ENCODE data around the gene NCAPG2.

The NCAPG2 gene

GRCh38 chr7:158745057-158745715 is 40.6 kb upstream of the NCAPG2 start:
- no peak for TF ChIP-seq CTCF (conservative IDR thresholded peaks at IDR 0.05; ENCODE audit: low read depth, low read length)
- H3K36me3 ChIP-seq (ENCODE audit: insufficient read depth) = peaks cover 4% of the 10 kb centered on the region; the same call in 1 of the 2 replicates

GRCh38 chr7:158744070-158744469 is 39.5 kb upstream of the NCAPG2 start:
- no peak overlapping the region for H2AFZ ChIP-seq (ENCODE audit: low read depth)
- H3K9ac ChIP-seq = no peak overlapping the region
- no peak for TF ChIP-seq CTCF (conservative IDR thresholded peaks at IDR 0.05; ENCODE audit: low read depth, low read length)
- no peaks in the 10 kb centered on the region for H4K20me1 ChIP-seq (ENCODE audit: insufficient read depth)
- no peak overlapping the region for H3K4me3 ChIP-seq (IDR thresholded peaks at IDR 0.05; ENCODE audit: insufficient read depth, low read depth, low read length)
- no peaks in the 10 kb centered on the region for H3K79me2 ChIP-seq (ENCODE audit: insufficient read depth, low read depth)
- no peaks in the 10 kb centered on the region for H3K27me3 ChIP-seq (ENCODE audit: insufficient read depth, low read depth)
- no peak overlapping the region for H3K4me2 ChIP-seq
- H3K27ac ChIP-seq = no peak overlapping the region
- H3K36me3 ChIP-seq (ENCODE audit: insufficient read depth) = peaks cover 4% of the 10 kb centered on the region; the same call in 1 of the 2 replicates
- H3K4me1 ChIP-seq (ENCODE audit: low read depth, poor library complexity, severe bottlenecking) = no peaks in the 10 kb centered on the region

More at GRCh38 chr7:158745057-158745715, 40.6 kb upstream of the NCAPG2 start:
- Histone ChIP-seq H2AFZ (ENCODE audit: low read depth) (no peak overlapping the region), H3K79me2 (ENCODE audit: insufficient read depth, low read depth) (no peaks in the 10 kb centered on the region), H4K20me1 (ENCODE audit: insufficient read depth) (no peaks in the 10 kb centered on the region), H3K4me2 (no peak overlapping the region), H3K27me3 (ENCODE audit: insufficient read depth, low read depth) (no peaks in the 10 kb centered on the region), H3K27ac (no peak overlapping the region), H3K4me1 (ENCODE audit: low read depth, poor library complexity, severe bottlenecking) (no peaks in the 10 kb centered on the region), H3K9ac (no peak overlapping the region), H3K4me3 (IDR thresholded peaks at IDR 0.05; ENCODE audit: insufficient read depth, low read depth, low read length) (no peak overlapping the region)

GRCh38 chr7:158743219-158743618 is 38.6 kb upstream of the NCAPG2 start:
- Histone ChIP-seq H3K79me2 (ENCODE audit: insufficient read depth, low read depth) (no peaks in the 10 kb centered on the region), H3K4me3 (IDR thresholded peaks at IDR 0.05; ENCODE audit: insufficient read depth, low read depth, low read length) (no peak overlapping the region), H4K20me1 (ENCODE audit: insufficient read depth) (no peaks in the 10 kb centered on the region), H2AFZ (ENCODE audit: low read depth) (no peak overlapping the region), H3K27ac (no peak overlapping the region), H3K4me1 (ENCODE audit: low read depth, poor library complexity, severe bottlenecking) (no peaks in the 10 kb centered on the region), H3K36me3 (ENCODE audit: insufficient read depth) (peaks cover 4% of the 10 kb centered on the region; the same call in 1 of the 2 replicates), H3K9ac (no peak overlapping the region), H3K27me3 (ENCODE audit: insufficient read depth, low read depth) (no peaks in the 10 kb centered on the region), H3K4me2 (no peak overlapping the region)
- no peak for TF ChIP-seq CTCF (conservative IDR thresholded peaks at IDR 0.05; ENCODE audit: low read depth, low read length)

GRCh38 chr7:158742065-158742821 is 37.6 kb upstream of the NCAPG2 start:
- Histone ChIP-seq H3K4me1 (ENCODE audit: low read depth, poor library complexity, severe bottlenecking) (no peaks in the 10 kb centered on the region), H3K4me2 (no peak overlapping the region), H3K9ac (no peak overlapping the region), H3K79me2 (ENCODE audit: insufficient read depth, low read depth) (no peaks in the 10 kb centered on the region), H3K27me3 (ENCODE audit: insufficient read depth, low read depth) (no peaks in the 10 kb centered on the region), H4K20me1 (ENCODE audit: insufficient read depth) (no peaks in the 10 kb centered on the region), H3K4me3 (IDR thresholded peaks at IDR 0.05; ENCODE audit: insufficient read depth, low read depth, low read length) (no peak overlapping the region), H2AFZ (ENCODE audit: low read depth) (no peak overlapping the region), H3K36me3 (ENCODE audit: insufficient read depth) (peaks cover 4% of the 10 kb centered on the region; the same call in 1 of the 2 replicates), H3K27ac (no peak overlapping the region)
- no peak for TF ChIP-seq CTCF (conservative IDR thresholded peaks at IDR 0.05; ENCODE audit: low read depth, low read length)
